Thoracic aorta (tissue), 2 donors: ENCODE results near the gene PARP9. TPM values are rescaled to one million over a fixed set of nuclear protein-coding genes. Genes with fewer than 3 reads are reported as not detected.

Experiments
- ATAC-seq: fragments of 150-250 bp; one replicate; pipeline ENCODE4 v1.8.0; 2017; ENCODE audit warnings: low read depth; ENCODE audit not compliant: insufficient number of reproducible peaks, low FRiP score
- DNase-seq: peaks from one replicate; pipeline ENCODE4 v3.0.0-alpha.2; 2020; ENCODE audit warnings: low spot score
- H3K27ac ChIP-seq, 2 donors: fragments of 200-600 bp; sonication (generic); 1 replicate in 1 of 2; 2 replicates in 1 of 2; pipeline ENCODE4 v1.5.1; 2016; ENCODE audit warnings: mild to moderate bottlenecking in 2 of 2, moderate library complexity in 2 of 2
- H3K27me3 ChIP-seq: fragments of 200-600 bp; sonication (generic); replicated peaks from 2 replicates; pipeline ENCODE4 v1.6.0; 2016; ENCODE audit warnings: mild to moderate bottlenecking; ENCODE audit not compliant: insufficient read depth
- H3K36me3 ChIP-seq: fragments of 200-600 bp; sonication (generic); one replicate; pipeline ENCODE4 v1.5.1; 2016
- H3K4me1 ChIP-seq, 2 donors: fragments of 200-600 bp; sonication (generic); 1 replicate in 1 of 2; 2 replicates in 1 of 2; pipeline versions ENCODE4 v1.5.1 to v1.6.0; 2016; ENCODE audit warnings: low read depth in 2 of 2, mild to moderate bottlenecking in 1 of 2; ENCODE audit not compliant: control insufficient read depth in 1 of 2
- H3K4me3 ChIP-seq: fragments of 200-600 bp; sonication (generic); 2 replicates; pipeline ENCODE4 v1.5.1; 2016; ENCODE audit warnings: mild to moderate bottlenecking
- H3K9me3 ChIP-seq: fragments of 200-600 bp; sonication (generic); 2 replicates; pipeline ENCODE4 v1.5.1; 2016
- CTCF ChIP-seq: fragments of 200-600 bp; sonication (generic); IDR thresholded peaks from one replicate; pipeline ENCODE4 v1.5.1; 2019; ENCODE audit warnings: antibody characterized with exemption
- total RNA-seq, 2 donors: library from RNA; depleted of rRNA; stranded (reverse); fragments of >200 nt; gene quantifications; one replicate each; pipeline versions ENCODE4 v1.1.0 to v1.2.3, GENCODE V29; 2016

Gene PARP9
- total RNA-seq, 2 donors from 2014 or later: 31.8 to 38.0 TPM

- H3K27me3 ChIP-seq: no peaks in the 10 kb centered on the region
- peaks cover 11 to 35% of the 10 kb centered on the region in 2 donors for H3K4me1 ChIP-seq
- H3K4me3 ChIP-seq: peak overlapping the region; percentile 91
- ATAC-seq (no peak), DNase-seq (no peak)
- H3K27ac ChIP-seq: peak overlapping the region; percentile 68 to 89
- peaks cover 8% of the 10 kb centered on the region for H3K36me3 ChIP-seq
- no peak for TF ChIP-seq CTCF
- no peaks in the 10 kb centered on the region for H3K9me3 ChIP-seq
Observed at GRCh38 chr3:122562923-122563716, 980 bp downstream of the PARP9 start.

- no peak overlapping the region for H3K4me3 ChIP-seq
- no peak overlapping the region for H3K27ac ChIP-seq
- no peak for DNase-seq
Observed at GRCh38 chr3:122560680-122561079, 3.4 kb downstream of the PARP9 start.

GRCh38 chr3:122559906-122560305 lies 4.2 kb downstream of the PARP9 start:
- Histone ChIP-seq H3K4me3 (no peak overlapping the region), H3K9me3 (no peaks in the 10 kb centered on the region), H3K27me3 (no peaks in the 10 kb centered on the region), H3K4me1 (peaks cover 11 to 32% of the 10 kb centered on the region in 2 donors), H3K27ac (no peak overlapping the region), H3K36me3 (peaks cover 24% of the 10 kb centered on the region)
- ATAC-seq (no peak), DNase-seq (no peak)
- no peak for TF ChIP-seq CTCF

More at GRCh38 chr3:122560680-122561079, 3.4 kb downstream of the PARP9 start:
- Histone ChIP-seq H3K9me3 (no peaks in the 10 kb centered on the region), H3K4me1 (peaks cover 11 to 35% of the 10 kb centered on the region in 2 donors), H3K36me3 (peaks cover 17% of the 10 kb centered on the region), H3K27me3 (no peaks in the 10 kb centered on the region)
- TF ChIP-seq CTCF: no peak
- ATAC-seq: no peak

DNA sequence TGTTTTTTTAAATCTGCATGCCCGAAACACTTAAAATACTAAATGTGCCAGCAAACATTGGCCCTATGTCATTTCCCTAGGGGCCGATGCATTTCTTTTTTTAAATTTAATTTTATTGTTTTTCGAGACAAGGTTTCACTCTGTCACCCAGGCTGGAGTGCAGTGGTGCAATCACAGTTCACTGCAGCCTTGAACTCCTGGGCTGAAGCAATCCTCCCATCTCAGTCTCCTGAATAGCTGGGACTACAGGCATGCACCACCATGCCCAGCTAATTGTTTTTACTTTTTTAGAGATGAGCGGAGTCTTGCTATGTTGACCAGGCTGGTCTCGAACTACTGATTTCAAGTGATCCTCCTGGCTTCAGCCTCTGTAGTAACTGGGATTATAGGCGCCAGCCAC lies 5.5 kb downstream of the PARP9 start:
- TF ChIP-seq CTCF: no peak
- H3K27ac ChIP-seq: no peak overlapping the region
- peaks cover 27% of the 10 kb centered on the region for H3K36me3 ChIP-seq
- DNase-seq (no peak), ATAC-seq (no peak)
- no peaks in the 10 kb centered on the region for H3K27me3 ChIP-seq
- H3K4me1 ChIP-seq: peaks cover 11 to 28% of the 10 kb centered on the region in 2 donors
- no peaks in the 10 kb centered on the region for H3K9me3 ChIP-seq
- H3K4me3 ChIP-seq: no peak overlapping the region

DNA sequence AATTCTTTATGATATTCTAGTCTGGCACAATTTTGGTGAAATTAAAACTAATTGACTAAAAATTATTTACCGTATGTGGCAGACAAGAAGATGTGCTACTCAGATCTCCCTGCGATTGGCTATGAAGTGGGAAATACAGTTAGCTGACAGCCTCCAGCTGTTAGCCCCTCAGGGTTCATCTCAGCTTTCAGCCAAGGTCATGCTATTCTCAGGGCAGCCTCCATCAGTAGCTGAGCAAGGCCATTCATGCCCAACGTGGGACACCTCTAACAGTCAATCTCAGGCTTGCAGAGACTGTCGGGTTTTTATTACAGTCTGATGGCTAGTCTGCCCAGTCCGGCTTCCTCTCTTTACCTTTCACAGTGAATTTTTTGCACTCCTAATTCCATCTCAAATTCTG lies 6.7 kb downstream of the PARP9 start:
- Histone ChIP-seq H3K27ac (no peak overlapping the region), H3K9me3 (no peaks in the 10 kb centered on the region), H3K36me3 (peaks cover 31% of the 10 kb centered on the region), H3K4me1 (peaks cover 3 to 16% of the 10 kb centered on the region in 2 donors), H3K4me3 (no peak overlapping the region), H3K27me3 (no peaks in the 10 kb centered on the region)
- DNase-seq (no peak), ATAC-seq (no peak)
- TF ChIP-seq CTCF: no peak
